ENCODE measurements around the gene MSI2.

MSI2 gene

DNA sequence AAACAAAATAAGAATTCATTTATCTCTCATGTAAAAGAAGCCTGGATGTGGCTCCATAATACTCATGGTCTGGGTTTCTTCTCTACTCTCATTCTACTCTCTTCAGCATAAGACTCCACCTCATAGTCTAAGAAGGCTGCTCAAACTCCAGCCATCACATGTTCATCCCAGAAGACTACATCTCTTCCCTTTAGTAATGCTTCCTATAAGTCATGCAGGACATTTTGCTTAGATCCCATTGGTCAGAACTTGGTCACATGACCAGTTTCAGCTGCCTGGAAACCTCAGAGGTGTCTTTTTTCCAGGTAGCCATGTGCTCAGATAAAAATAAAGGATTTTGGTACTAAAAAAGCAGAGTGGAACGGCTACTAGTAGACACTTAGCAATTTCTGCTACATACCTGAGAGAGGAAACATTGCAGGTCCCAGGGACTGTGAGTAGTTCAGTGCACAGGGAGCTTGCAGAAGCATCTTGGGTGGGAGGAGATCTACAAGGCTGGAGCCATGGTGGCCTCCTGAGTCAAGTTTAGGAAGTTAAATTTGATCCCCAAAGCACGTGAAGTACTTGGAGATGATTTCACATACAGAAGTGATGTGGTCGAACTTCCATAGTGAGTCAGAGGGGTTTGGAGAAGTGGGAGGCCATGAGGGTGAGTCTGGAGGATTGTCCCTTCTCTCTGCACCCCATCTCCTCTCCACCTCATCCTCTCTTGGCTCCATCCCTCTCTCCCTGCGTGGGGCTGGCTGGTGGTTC, 378.6 kb downstream of the MSI2 start:
- no peak for TF ChIP-seq RAD21 (IDR thresholded peaks at IDR 0.05; ENCODE audit: low read depth)
- no peak for TF ChIP-seq YY1 (IDR thresholded peaks at IDR 0.05; ENCODE audit: low read depth)
- TF ChIP-seq USF1 (IDR thresholded peaks at IDR 0.05): peak; percentile 56; the same call in 1 of the 2 replicates

DNA sequence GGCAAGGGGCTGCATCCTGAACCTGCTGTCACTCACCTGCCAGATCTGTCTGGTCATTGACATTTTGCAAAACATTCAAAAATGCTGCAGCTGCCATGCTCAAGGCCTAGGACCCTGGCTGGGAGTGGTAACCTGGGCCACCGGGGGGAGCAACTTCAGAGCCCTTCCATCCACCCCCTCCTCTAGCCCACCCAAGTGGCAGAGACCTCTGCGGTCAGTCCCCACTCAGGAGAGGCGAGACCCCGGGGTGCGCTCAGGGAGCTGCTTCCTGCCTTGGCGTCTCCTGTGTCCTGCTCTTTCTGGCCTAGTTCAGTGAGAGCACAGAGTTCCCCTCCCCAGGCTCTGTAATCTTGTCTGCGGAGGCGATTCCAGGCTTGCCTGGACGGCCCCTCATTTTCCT, 380.0 kb downstream of the MSI2 start:
- TF ChIP-seq EGR1 (IDR thresholded peaks at IDR 0.05): no peak
- no peak for TF ChIP-seq USF1 (IDR thresholded peaks at IDR 0.05)
- TF ChIP-seq ZBTB7A (IDR thresholded peaks at IDR 0.05; ENCODE audit: low read depth): no peak
- TF ChIP-seq EP300 (IDR thresholded peaks at IDR 0.05; ENCODE audit: borderline replicate concordance): no peak

GRCh38 chr17:57636985-57637665, 380.8 kb downstream of the MSI2 start:
- TF ChIP-seq RAD21 (IDR thresholded peaks at IDR 0.05; ENCODE audit: low read depth) (no peak), ZBTB7A (IDR thresholded peaks at IDR 0.05; ENCODE audit: low read depth) (no peak), FOXM1 (IDR thresholded peaks at IDR 0.05; ENCODE audit: borderline replicate concordance, low read depth) (no peak)

GRCh38 chr17:57637666-57638010, 381.3 kb downstream of the MSI2 start:
- TF ChIP-seq RAD21 (IDR thresholded peaks at IDR 0.05; ENCODE audit: low read depth) (no peak), REST (IDR thresholded peaks at IDR 0.05; ENCODE audit: low read depth) (no peak), TEAD4 (IDR thresholded peaks at IDR 0.05) (no peak), EP300 (IDR thresholded peaks at IDR 0.05; ENCODE audit: borderline replicate concordance) (no peak), FOXM1 (IDR thresholded peaks at IDR 0.05; ENCODE audit: borderline replicate concordance, low read depth) (no peak)
- TF ChIP-seq, protein P1, sequence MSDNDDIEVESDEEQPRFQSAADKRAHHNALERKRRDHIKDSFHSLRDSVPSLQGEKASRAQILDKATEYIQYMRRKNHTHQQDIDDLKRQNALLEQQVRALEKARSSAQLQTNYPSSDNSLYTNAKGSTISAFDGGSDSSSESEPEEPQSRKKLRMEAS (IDR thresholded peaks at IDR 0.05): no peak

- TF ChIP-seq CEBPB (IDR thresholded peaks at IDR 0.05): no peak
- TF ChIP-seq EGR1 (IDR thresholded peaks at IDR 0.05): no peak
- no peak for TF ChIP-seq TCF12 (IDR thresholded peaks at IDR 0.05; ENCODE audit: low read depth)
- TF ChIP-seq TEAD4 (IDR thresholded peaks at IDR 0.05): no peak
- no peak for TF ChIP-seq NFIC (IDR thresholded peaks at IDR 0.05)
- TF ChIP-seq CREB1 (IDR thresholded peaks at IDR 0.05; ENCODE audit: low read depth): no peak
- no peak for TF ChIP-seq REST (IDR thresholded peaks at IDR 0.05; ENCODE audit: low read depth)
- TF ChIP-seq, protein P1 (IDR thresholded peaks at IDR 0.05): no peak
- no peak for TF ChIP-seq RAD21 (IDR thresholded peaks at IDR 0.05; ENCODE audit: low read depth)
- TF ChIP-seq ZBTB7A (IDR thresholded peaks at IDR 0.05; ENCODE audit: low read depth): no peak
- TF ChIP-seq USF1 (IDR thresholded peaks at IDR 0.05): no peak
- no peak for TF ChIP-seq EP300 (IDR thresholded peaks at IDR 0.05; ENCODE audit: borderline replicate concordance)
- TF ChIP-seq TAF1 (IDR thresholded peaks at IDR 0.05; ENCODE audit: low read depth): no peak
These were observed 382.0 kb downstream of the MSI2 start for GRCh38 chr17:57638284-57638683.

- no peak for TF ChIP-seq TCF12 (IDR thresholded peaks at IDR 0.05; ENCODE audit: low read depth)
- no peak for TF ChIP-seq YY1 (IDR thresholded peaks at IDR 0.05; ENCODE audit: low read depth)
- TF ChIP-seq RAD21 (IDR thresholded peaks at IDR 0.05; ENCODE audit: low read depth): no peak
- no peak for TF ChIP-seq NFIC (IDR thresholded peaks at IDR 0.05)
These were observed 383.1 kb downstream of the MSI2 start for GRCh38 chr17:57639381-57639780.

Data from Ishikawa (cell line).